HG03442 (cell line): ENCODE results near the gene SLC49A4.

Experiments used
- ATAC-seq: cut with Tn5 transposase; IDR thresholded peaks from one replicate; pipeline ENCODE4 v1.9.1; 2021; ENCODE audit warnings: mild to moderate bottlenecking, moderate library complexity; ENCODE audit not compliant: unreplicated experiment

SLC49A4 gene

DNA sequence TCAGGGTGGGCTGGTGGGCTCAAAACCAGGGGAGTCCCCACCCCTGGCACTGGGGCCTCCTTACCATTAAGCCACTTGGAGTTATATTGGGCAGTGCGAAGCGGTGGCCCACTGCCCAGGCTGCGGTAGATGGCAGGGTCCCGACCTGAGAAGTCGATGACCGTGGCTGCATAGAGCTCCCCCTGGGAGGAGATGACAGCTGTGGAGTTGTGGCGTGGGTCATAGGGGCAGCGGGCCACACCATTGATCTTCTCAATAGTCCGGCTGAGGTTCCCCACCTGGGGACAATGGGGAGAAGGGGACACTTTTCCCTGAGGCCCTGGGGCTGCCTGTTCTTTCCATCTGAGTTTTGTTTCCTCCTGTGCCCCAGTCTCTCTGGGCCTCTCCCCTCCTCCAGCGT, 132.9 kb downstream of the SLC49A4 start:
- ATAC-seq, result no peak

- ATAC-seq, result no peak
Observed at GRCh38 chr3:122928396-122929187, 133.7 kb downstream of the SLC49A4 start.

- ATAC-seq, result no peak
Observed at GRCh38 chr3:122929188-122930062, 134.6 kb downstream of the SLC49A4 start.

- no peak for ATAC-seq
Observed at GRCh38 chr3:122930063-122930997, 135.5 kb downstream of the SLC49A4 start.
